Ovary (tissue), 3 donors: ENCODE measurements around the gene IGSF21.

ENCODE experiments used
- CTCF ChIP-seq, 3 donors: fragments of 450-650 bp in 2 of 3; fragments of 200-600 bp in 1 of 3; IDR thresholded peaks; one replicate each; pipeline versions ENCODE4 v1.5.1 to v1.8.0; 2016 to 2022; ENCODE audit warnings: antibody characterized with exemption in 3 of 3, mild to moderate bottlenecking in 1 of 3
- EP300 ChIP-seq: sonication (generic); formaldehyde crosslinking; IDR thresholded peaks from one replicate; pipeline ENCODE4 v1.6.1; 2017; ENCODE audit warnings: antibody characterized with exemption
- POLR2A ChIP-seq: fragments of 450-650 bp; IDR thresholded peaks from one replicate; pipeline ENCODE4 v1.6.1; 2017; ENCODE audit warnings: antibody characterized with exemption, mild to moderate bottlenecking, moderate library complexity
- donor health status: DM: no; HTN: no; CAD: no.

DNA sequence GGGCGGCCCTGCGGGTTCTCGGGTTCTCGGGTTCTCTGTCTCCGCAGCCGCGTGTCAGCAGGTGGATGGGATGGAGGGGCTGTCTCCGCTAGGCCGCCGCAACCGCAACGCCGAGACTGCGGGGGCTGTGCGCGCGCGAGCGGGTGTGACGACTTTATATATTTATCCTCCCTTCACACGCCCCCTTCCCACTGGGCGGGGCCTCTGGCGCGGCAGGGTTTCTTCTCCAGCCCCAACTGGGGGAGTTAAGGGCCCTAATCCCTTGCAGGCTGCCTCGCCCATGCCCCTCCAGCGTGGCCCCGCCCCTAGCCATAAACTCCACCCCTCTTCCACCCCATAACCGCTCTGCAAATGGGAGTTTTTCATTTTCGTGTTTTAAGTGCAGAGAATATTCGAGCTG, 3.4 kb downstream of the IGSF21 start:
- no peak for TF ChIP-seq CTCF (IDR thresholded peaks at IDR 0.05)
- no peak for TF ChIP-seq POLR2A
- TF ChIP-seq EP300, result no peak
